Measurements from ENCODE around the gene STX18.

STX18 gene

DNA sequence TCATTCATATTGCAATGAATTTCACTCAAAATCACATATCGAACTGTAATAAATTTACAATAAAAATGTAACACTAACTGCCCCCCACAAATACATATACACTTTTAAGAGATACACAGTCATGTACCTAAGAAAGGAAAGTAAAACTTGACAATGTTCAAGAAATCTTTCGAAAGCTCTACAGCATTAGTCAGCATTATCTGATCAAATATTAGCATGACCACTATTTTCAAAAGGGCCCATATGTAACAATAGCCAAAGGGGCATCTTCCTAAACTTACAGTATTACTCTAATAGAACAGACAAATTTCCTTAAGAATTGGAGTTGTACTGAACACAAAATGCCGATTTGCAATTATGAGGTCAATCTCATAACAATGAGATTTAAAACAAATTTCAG lies 51.8 kb downstream of the STX18 start:
- no peak overlapping the region for H3K4me3 ChIP-seq (ENCODE audit: low read length)
- H3K4me2 ChIP-seq (ENCODE audit: low read length) = no peak overlapping the region
- H3K9me3 ChIP-seq (replicated peaks; ENCODE audit: low read length) = no peaks in the 10 kb centered on the region
- no peaks in the 10 kb centered on the region for H3K27me3 ChIP-seq (ENCODE audit: control insufficient read depth, insufficient read depth, low read length)
- no peak overlapping the region for H3K9ac ChIP-seq (ENCODE audit: low read depth, low read length)
- H3K4me1 ChIP-seq (ENCODE audit: control insufficient read depth, insufficient read depth, low read length) = peaks cover 11% of the 10 kb centered on the region
- no peaks in the 10 kb centered on the region for H3K36me3 ChIP-seq (ENCODE audit: insufficient read depth, low read length)

DNA sequence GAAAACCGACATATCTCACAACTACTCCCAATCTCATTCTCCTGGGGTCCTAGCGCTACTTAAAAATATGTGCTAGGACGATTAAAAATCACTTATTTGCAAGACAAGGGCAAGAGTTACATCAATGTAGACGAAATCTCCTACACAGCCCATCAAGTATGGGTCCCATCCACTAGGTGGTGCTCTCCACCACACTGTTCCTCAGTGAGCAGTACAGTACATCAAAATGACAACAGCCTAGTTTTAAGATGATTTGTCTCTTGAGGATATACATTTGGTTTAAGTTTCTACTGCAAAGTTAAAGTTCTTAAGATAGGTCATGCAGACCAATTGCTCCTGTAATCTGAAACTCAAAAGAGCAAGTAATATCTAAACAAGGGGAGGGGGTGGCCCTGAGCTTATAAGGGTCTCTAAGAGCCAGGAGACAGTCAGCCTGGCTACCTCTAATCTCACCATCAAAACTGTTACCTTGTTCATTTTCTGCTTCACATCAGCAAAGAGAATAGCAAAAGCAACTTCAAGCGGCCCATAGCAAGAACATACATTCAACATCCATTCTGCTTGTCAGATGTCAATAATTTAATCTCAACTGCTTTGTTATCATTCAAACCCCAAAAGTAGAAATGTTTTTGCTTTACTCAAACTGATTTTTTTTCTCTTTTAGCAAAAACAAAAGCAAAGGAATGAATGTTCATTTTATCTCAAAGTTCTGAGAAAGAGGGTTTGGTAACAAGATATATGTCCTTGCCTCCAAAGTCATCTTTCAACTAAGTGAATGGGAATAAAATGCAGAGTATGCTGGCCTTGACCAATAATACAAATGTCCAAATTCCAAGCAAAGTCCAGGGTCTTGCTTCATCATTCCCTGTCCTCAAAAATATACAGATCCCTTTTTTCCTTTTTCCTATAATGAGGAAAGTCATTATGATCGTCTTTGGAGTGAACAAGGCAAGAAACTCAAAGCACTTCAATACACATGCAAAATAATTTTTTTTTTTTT lies 53.1 kb downstream of the STX18 start:
- no peaks in the 10 kb centered on the region for H3K36me3 ChIP-seq (ENCODE audit: insufficient read depth, low read length)
- peaks cover 11% of the 10 kb centered on the region for H3K4me1 ChIP-seq (ENCODE audit: control insufficient read depth, insufficient read depth, low read length)
- H3K27me3 ChIP-seq (ENCODE audit: control insufficient read depth, insufficient read depth, low read length) = no peaks in the 10 kb centered on the region
- H3K9ac ChIP-seq (ENCODE audit: low read depth, low read length) = no peak overlapping the region
- H3K4me2 ChIP-seq (ENCODE audit: low read length) = no peak overlapping the region
- H3K4me3 ChIP-seq (ENCODE audit: low read length) = no peak overlapping the region
- no peaks in the 10 kb centered on the region for H3K9me3 ChIP-seq (replicated peaks; ENCODE audit: low read length)

- Histone ChIP-seq H3K36me3 (ENCODE audit: insufficient read depth, low read length) (no peaks in the 10 kb centered on the region), H3K27me3 (ENCODE audit: control insufficient read depth, insufficient read depth, low read length) (no peaks in the 10 kb centered on the region), H3K9ac (ENCODE audit: low read depth, low read length) (no peak overlapping the region), H3K4me1 (ENCODE audit: control insufficient read depth, insufficient read depth, low read length) (peaks cover under 1% of the 10 kb centered on the region), H3K9me3 (replicated peaks; ENCODE audit: low read length) (no peaks in the 10 kb centered on the region), H3K4me2 (ENCODE audit: low read length) (no peak overlapping the region), H3K4me3 (ENCODE audit: low read length) (no peak overlapping the region)
Observed at GRCh38 chr4:4486969-4487368, 54.9 kb downstream of the STX18 start.

DNA sequence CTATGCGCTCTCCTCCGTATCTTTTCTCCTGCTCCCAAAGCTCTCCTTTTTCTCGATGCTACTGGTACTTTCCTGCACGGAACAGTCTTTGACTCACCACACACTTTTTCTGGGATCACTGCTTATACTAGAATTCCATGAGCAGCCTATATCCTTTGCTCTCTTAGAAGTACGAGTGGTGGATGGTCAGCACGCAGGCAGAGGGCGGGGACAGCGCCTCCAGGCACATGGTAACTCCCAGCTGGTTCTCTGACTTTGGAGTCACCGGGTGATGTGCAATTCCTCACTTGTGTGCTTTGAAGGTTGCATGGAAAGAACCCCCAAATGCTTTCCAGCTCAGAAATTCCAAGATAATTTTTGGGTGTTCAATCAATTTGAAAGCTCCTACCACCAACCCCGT lies 56.0 kb downstream of the STX18 start:
- Histone ChIP-seq H3K27me3 (ENCODE audit: control insufficient read depth, insufficient read depth, low read length) (no peaks in the 10 kb centered on the region), H3K4me2 (ENCODE audit: low read length) (no peak overlapping the region), H3K36me3 (ENCODE audit: insufficient read depth, low read length) (no peaks in the 10 kb centered on the region), H3K4me1 (ENCODE audit: control insufficient read depth, insufficient read depth, low read length) (peaks cover 9% of the 10 kb centered on the region), H3K9me3 (replicated peaks; ENCODE audit: low read length) (no peaks in the 10 kb centered on the region), H3K4me3 (ENCODE audit: low read length) (no peak overlapping the region), H3K9ac (ENCODE audit: low read depth, low read length) (no peak overlapping the region)

DNA sequence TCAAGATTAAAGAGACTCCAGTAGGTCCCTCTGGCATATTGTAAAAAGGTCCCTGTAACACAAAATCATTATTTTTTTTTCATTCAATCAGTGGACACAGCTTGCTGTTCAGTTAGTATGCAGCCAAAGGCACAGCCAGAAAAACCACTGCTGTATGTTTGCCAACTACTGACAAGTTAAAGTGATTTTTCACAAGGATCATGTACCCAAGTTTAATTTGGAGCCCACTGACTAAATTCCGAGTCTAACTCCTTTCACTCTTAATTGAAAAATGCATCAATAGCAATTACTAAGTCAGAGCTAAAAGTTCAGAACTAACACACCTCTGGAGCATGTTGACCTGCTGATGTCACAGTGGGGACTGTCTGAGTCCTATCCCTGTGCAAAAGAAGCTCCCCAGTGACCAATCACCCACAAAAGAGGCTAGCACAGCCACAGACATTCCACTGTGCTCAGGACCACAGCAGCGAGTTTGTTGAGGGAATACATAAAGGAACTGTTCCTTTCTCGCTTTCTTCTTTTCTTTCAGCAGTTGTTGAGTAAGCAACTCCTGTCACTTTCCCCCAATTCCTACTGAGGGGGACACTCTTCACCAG lies 60.4 kb downstream of the STX18 start:
- Histone ChIP-seq H3K27me3 (ENCODE audit: control insufficient read depth, insufficient read depth, low read length) (no peaks in the 10 kb centered on the region), H3K36me3 (ENCODE audit: insufficient read depth, low read length) (no peaks in the 10 kb centered on the region), H3K4me1 (ENCODE audit: control insufficient read depth, insufficient read depth, low read length) (peaks cover 12% of the 10 kb centered on the region), H3K4me2 (ENCODE audit: low read length) (peak overlapping the region; percentile 51), H3K4me3 (ENCODE audit: low read length) (no peak overlapping the region), H3K9ac (ENCODE audit: low read depth, low read length) (peak overlapping the region; percentile 48), H3K9me3 (replicated peaks; ENCODE audit: low read length) (no peaks in the 10 kb centered on the region)

DNA sequence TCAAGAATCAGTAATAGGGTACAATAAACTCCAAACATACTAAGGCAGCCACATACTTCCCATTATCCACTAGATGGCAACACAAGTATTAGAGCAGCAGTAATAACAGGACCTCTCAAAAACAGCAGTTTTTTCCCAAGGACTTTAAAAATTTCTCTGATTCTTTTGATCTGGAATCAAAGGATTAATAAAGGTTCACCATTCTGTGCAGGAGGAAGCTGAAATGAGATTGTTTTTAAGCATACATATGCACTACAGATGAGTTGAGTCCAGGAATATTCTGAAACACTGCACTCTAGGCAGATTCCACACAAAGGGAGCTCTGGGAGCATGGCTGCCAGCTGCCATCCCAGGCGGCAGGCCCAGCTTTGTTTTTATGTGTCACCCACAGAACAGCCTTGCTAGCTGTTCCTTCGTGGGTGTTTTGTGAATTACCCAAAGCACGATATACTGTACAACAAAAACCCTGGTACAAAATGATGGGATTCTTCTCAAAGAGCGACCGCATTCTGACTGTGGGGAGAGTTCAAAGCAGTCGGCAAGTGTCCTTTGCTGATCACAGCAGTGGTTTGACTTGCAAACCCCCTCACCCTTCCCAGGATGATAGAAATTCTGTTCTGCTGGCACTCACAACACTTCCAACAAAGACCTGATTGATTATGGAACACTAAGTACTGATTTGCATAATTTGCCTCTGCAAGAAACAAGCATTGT lies 61.0 kb downstream of the STX18 start:
- no peak overlapping the region for H3K4me3 ChIP-seq (ENCODE audit: low read length)
- H3K9ac ChIP-seq (ENCODE audit: low read depth, low read length) = peak overlapping the region; percentile 48
- H3K4me1 ChIP-seq (ENCODE audit: control insufficient read depth, insufficient read depth, low read length) = peaks cover 12% of the 10 kb centered on the region
- H3K9me3 ChIP-seq (replicated peaks; ENCODE audit: low read length) = no peaks in the 10 kb centered on the region
- no peaks in the 10 kb centered on the region for H3K36me3 ChIP-seq (ENCODE audit: insufficient read depth, low read length)
- H3K27me3 ChIP-seq (ENCODE audit: control insufficient read depth, insufficient read depth, low read length) = no peaks in the 10 kb centered on the region
- H3K4me2 ChIP-seq (ENCODE audit: low read length) = peak overlapping the region; percentile 51

DNA sequence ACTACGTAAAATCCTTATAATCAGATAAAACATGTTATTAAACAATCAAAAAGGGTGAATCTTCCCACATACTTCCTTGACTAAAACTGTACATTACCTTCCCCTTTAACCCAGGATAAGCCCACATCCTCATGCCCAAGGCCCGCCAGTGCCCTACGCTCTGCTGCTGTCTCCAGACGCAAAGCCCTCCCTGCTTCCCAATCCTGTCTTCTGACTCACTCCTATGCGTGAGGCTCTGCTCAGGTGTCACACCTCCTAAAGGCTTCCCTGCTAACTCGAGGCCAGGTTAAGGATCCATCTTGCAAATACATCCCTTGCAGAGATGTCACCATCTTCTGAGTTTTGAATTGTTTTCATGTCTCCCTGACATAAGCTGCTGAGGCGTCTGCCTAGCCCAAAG lies 61.6 kb downstream of the STX18 start:
- H3K36me3 ChIP-seq (ENCODE audit: insufficient read depth, low read length) = no peaks in the 10 kb centered on the region
- peaks cover 12% of the 10 kb centered on the region for H3K4me1 ChIP-seq (ENCODE audit: control insufficient read depth, insufficient read depth, low read length)
- H3K4me3 ChIP-seq (ENCODE audit: low read length) = no peak overlapping the region
- H3K27me3 ChIP-seq (ENCODE audit: control insufficient read depth, insufficient read depth, low read length) = no peaks in the 10 kb centered on the region
- H3K4me2 ChIP-seq (ENCODE audit: low read length) = no peak overlapping the region
- H3K9ac ChIP-seq (ENCODE audit: low read depth, low read length) = no peak overlapping the region
- H3K9me3 ChIP-seq (replicated peaks; ENCODE audit: low read length) = no peaks in the 10 kb centered on the region

- Histone ChIP-seq H3K4me1 (ENCODE audit: control insufficient read depth, insufficient read depth, low read length) (peaks cover 12% of the 10 kb centered on the region), H3K9me3 (replicated peaks; ENCODE audit: low read length) (no peaks in the 10 kb centered on the region), H3K4me3 (ENCODE audit: low read length) (no peak overlapping the region), H3K4me2 (ENCODE audit: low read length) (no peak overlapping the region), H3K9ac (ENCODE audit: low read depth, low read length) (no peak overlapping the region), H3K27me3 (ENCODE audit: control insufficient read depth, insufficient read depth, low read length) (no peaks in the 10 kb centered on the region), H3K36me3 (ENCODE audit: insufficient read depth, low read length) (no peaks in the 10 kb centered on the region)
Observed at GRCh38 chr4:4479366-4479765, 62.5 kb downstream of the STX18 start.

DNA sequence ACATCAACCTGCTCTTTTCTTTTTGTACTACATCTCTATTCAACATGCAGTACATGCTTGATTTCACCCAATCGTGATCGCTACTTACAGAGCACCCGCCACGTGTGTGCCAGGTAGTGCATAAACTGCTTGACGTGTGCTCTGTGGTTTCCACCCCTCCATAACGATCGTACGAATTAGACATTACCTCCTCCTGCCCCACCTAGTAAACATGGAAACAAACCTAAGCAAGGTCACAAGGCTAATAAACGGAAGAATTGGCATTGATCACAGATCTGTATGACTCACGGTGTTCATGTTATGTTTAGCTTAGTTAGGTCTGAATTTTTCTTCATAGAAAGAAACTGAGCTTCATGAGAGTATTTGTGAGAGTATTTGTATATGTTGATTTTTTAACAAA lies 64.1 kb downstream of the STX18 start:
- Histone ChIP-seq H3K9me3 (replicated peaks; ENCODE audit: low read length) (no peaks in the 10 kb centered on the region), H3K4me1 (ENCODE audit: control insufficient read depth, insufficient read depth, low read length) (peaks cover 20% of the 10 kb centered on the region), H3K36me3 (ENCODE audit: insufficient read depth, low read length) (no peaks in the 10 kb centered on the region), H3K9ac (ENCODE audit: low read depth, low read length) (no peak overlapping the region), H3K27me3 (ENCODE audit: control insufficient read depth, insufficient read depth, low read length) (no peaks in the 10 kb centered on the region), H3K4me2 (ENCODE audit: low read length) (no peak overlapping the region), H3K4me3 (ENCODE audit: low read length) (no peak overlapping the region)

DNA sequence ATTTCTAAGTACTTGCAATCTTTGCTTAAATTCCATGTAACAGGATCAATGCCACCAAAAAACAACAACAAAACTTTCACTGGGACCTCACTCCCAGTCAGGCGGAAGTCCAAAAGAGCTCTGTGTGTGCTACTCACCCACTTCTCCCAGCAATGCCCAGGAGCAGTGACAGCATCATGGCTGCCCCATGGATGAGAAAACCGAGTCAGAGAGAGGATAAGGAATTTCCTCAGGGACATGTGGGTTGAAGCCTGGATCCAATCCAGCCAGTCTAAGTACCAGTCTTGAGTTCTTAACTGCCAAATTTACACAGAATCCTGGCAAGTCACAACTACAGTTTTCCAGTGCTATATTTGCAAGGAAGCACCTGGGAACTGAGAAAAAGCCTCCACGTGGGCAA lies 64.5 kb downstream of the STX18 start:
- Histone ChIP-seq H3K9ac (ENCODE audit: low read depth, low read length) (no peak overlapping the region), H3K4me1 (ENCODE audit: control insufficient read depth, insufficient read depth, low read length) (peaks cover 20% of the 10 kb centered on the region), H3K4me3 (ENCODE audit: low read length) (no peak overlapping the region), H3K36me3 (ENCODE audit: insufficient read depth, low read length) (no peaks in the 10 kb centered on the region), H3K27me3 (ENCODE audit: control insufficient read depth, insufficient read depth, low read length) (no peaks in the 10 kb centered on the region), H3K9me3 (replicated peaks; ENCODE audit: low read length) (no peaks in the 10 kb centered on the region), H3K4me2 (ENCODE audit: low read length) (no peak overlapping the region)

DNA sequence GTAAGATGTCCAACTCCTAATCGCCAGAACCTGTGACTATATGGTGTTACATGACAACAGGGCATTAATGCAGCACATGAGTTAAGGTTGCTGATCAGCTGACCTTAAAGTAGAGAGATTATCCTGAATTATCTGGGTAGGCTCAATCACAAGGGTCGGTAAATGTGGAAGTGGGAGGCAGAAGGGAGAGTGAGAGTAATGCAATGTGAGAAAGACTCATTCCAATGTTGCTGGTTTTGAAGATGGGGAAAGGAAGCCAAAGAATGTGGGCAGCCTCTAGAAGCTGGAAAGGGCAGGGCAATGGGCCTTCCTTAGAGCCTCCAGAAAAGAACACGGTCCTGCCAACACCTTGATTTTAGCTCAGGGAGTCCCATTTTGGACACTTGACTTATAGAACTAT lies 67.4 kb downstream of the STX18 start:
- no peak overlapping the region for H3K4me3 ChIP-seq (ENCODE audit: low read length)
- H3K4me1 ChIP-seq (ENCODE audit: control insufficient read depth, insufficient read depth, low read length) = peaks cover 8% of the 10 kb centered on the region
- no peak overlapping the region for H3K4me2 ChIP-seq (ENCODE audit: low read length)
- no peak overlapping the region for H3K9ac ChIP-seq (ENCODE audit: low read depth, low read length)
- no peaks in the 10 kb centered on the region for H3K27me3 ChIP-seq (ENCODE audit: control insufficient read depth, insufficient read depth, low read length)
- H3K36me3 ChIP-seq (ENCODE audit: insufficient read depth, low read length) = peaks cover 17% of the 10 kb centered on the region
- no peaks in the 10 kb centered on the region for H3K9me3 ChIP-seq (replicated peaks; ENCODE audit: low read length)

Data from skeletal muscle satellite cell (primary cell).